Stimulated activated naive CD4-positive, alpha-beta T cell (primary cell): ENCODE data around the gene TOMM40.
A peak's percentile ranks its signal among the peaks of the same experiment; 100 is the strongest.
"Not testable (repeated sequence)": the region's sequence is repeated elsewhere in the genome, so short reads cannot be mapped to it uniquely, and the experiment has no call there.

Experiments used
- DNase-seq, 6 experiments: peaks; one replicate each; lab custom pipeline; 2025; lab: John Stamatoyannopoulos, UW

TOMM40 gene

DNA sequence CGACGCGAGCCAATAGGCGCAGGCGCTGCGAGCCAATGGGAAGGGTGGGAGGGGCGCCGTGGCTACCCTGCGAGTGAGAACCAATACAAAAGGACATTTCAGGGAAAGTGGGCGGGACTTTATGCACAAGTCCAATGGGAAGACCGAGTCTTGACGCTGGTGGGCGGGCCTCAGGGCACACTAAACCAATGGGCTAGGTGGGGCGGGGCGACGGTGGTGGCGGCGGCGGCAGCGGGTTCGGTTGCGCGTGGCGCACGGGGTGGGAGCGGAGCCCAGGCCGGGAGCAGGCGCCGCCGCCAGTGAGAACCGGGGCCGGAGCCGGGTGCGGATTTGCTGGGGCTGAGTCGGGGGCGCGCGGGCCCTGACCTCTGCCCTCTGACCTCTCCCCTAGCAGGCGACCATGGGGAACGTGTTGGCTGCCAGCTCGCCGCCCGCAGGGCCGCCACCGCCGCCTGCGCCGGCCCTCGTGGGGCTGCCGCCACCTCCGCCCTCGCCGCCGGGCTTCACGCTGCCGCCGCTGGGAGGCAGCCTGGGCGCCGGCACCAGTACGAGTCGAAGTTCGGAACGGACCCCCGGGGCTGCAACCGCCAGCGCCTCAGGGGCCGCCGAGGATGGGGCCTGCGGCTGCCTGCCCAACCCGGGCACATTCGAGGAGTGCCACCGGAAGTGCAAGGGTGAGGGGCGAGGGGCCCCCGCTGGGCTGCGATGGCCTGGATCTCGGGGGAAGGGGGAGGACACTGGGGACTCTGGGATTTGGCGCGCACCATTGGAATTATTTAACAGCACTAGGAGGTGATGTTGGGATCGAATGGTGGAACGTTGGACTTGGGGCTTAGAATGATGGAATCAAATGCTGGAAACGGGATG is at the start of gene TOMM40:
Gene TOMM40, plus strand, starts transcription at position 239 of the 867 bp plus-strand sequence. Its CDS starts 162 bp downstream, at position 401.
- DNase-seq, result no peak

DNA sequence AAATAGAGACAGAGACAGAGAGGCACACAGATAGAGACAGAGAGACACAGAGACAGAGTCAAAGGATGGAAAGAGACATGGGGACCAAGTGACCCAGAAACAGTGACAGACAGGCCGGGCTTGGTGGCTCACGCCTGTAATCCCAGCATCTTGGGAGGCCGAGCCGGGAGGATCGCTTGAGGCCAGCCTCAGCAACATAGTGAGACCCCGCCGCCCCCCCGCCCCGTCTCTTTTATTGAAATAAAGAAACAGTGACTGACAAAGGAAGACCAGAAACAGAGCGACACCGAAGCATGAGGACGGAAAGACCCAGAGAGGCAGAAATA is 45.8 kb upstream of the TOMM40 start:
- DNase-seq, result no peak

DNA sequence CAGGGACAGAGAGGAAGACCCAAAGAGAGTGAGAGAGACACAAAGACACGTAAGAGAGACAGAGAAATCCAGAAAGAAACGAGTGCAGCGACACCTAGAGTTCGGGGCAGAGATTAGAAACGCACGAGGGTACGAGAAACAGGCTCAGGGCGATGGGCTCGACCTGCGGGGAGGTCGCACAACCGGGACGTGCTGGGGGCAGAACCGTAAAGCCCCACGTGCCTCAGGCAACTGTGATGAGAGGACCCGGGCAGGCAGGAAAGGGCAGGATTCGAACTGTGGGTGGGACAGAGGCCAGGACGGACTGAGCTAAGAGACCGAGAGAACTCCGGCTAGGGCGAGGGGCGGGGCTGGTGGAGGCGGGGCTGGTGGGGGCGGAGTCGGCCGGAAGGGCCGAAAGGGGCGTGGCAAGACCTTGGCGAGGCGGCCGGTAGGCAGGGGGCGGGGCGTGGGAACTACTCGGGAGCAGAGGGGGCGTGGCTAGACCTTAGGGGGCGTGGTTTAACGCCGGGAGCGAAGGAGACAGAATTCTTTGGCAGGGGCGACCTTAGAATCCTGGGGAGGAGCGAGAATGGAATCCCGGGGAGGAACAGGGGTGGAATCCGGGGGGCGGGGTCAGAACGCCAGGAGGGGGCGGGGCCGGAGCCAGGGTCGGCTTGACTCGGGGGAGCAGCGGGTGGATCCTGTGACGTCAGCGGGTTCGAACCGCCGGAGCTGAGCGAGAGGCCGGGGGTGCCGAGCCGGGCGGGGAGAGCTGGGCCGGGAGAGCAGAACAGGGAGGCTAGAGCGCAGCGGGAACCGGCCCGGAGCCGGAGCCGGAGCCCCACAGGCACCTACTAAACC is 45.2 kb upstream of the TOMM40 start, which contains the start of gene NECTIN2:
Gene NECTIN2, plus strand, starts transcription at position 686 of the 843 bp plus-strand sequence. CDS start 229 bp downstream, outside the sequence.
- DNase-seq, result peak; percentile 40 to 73 (median 66)

DNA sequence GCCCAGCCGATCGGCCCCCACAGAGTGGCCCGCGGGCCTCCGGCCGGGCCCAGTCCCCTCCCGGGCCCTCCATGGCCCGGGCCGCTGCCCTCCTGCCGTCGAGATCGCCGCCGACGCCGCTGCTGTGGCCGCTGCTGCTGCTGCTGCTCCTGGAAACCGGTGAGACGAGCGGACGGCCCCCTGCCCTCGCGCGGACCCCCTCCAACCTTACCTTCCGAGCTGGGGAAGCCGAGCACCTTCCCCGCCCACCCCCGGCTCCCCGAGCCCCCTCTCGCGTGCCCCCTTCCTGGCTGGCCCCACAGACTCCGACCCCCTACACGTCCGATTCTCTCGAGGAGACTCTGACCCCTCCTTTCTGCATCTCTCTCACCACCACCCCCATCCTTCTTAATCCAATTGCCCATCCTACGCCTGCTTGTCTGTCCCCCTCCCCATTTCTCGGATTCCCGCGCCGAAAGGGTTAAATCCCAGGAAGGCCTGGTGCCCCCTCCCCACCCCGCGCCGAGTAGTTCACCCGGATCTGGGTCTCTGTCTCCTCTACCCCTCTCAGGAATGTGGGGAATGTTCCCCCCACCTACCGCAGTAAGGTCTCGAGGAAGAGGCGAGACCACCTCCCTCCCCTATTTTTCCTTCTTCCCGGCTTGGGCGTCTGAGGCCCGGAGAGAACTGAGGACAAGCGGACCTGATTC is 44.5 kb upstream of the TOMM40 start:
- DNase-seq, result no peak

DNA sequence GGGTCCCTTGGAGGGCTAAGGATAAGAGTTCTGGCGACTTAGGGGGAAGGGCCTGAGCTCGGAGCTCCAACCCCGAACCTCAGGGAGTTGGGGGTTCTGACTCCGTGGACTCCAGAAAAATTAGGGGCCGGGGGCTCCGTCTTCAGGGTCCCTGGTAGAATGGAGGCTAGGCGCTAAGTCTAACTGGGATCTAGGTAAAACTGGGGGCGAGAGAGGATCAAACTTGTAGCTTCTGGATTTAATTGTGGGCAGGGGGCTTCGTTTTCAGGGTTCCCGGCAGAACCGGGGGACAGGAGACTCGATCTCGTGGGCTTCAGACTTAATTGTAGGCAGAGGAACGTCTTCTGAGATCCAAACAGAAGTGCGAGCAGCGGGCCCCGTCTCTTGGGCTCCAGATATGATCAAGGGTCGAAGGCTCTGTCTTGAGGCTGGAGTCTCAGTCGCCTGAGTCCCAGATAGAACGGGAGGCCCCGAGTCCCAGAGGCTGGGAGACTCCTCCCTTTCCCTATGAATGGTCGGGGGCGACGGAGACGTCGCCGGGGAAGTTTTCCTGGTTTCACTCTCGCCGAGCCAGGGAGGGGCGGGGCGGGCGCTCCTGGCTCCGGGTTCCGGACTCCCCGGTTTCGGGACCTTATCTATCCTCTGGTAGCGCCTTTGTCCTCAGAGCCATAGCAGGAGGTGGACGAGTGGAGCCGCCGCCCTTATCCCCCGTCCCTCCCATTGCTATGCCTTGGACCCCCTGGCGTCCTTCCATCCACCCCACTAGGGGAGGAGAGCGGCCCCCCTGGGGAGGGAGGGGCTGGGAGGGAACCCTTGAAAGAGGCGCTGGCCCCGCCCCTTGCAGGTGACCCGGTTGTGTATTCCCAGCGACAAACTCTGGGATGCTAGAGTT is 43.7 kb upstream of the TOMM40 start:
- DNase-seq, result peak in 3 of 6 experiments; percentile 9 to 37 (median 16)

DNA sequence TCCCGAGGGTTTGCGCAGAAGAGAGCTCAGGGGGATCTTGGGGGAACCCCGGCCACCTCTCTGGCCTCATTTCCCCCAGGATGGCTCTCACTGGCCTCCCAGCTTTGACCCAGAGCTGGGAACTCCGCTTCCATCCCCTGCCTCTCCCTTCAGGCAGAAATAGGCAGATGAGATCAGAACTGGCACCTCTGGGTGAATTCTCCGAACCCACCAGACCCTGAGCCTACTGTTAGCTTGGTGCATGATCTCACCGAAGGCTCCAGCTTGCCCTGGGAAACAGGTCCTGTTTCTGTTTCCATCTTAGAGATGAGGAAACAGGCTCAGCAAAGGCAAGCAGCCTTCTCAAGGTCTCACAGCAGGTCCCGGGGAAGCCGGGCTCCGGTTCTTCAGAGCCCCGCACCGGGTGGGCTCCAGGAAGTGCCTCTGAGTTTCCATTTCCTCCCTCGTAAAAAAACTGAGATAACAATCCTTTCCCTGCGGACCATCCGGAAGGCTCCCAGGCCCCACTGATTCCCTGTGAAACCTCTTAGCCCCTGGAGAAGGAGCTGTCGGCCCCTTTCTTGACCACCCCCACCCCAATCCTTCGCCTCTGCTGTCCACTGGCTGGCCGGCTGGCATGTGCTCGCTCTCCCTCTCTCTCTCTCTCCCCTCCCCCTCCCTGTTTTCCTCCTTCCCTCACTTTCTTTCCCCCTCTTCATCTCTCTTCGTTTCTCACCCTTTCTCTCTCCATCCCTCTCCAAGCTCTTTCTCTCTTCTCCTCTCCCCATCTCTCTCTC is 42.8 kb upstream of the TOMM40 start:
- peak in 1 of 6 experiments; percentile 8 for DNase-seq

DNA sequence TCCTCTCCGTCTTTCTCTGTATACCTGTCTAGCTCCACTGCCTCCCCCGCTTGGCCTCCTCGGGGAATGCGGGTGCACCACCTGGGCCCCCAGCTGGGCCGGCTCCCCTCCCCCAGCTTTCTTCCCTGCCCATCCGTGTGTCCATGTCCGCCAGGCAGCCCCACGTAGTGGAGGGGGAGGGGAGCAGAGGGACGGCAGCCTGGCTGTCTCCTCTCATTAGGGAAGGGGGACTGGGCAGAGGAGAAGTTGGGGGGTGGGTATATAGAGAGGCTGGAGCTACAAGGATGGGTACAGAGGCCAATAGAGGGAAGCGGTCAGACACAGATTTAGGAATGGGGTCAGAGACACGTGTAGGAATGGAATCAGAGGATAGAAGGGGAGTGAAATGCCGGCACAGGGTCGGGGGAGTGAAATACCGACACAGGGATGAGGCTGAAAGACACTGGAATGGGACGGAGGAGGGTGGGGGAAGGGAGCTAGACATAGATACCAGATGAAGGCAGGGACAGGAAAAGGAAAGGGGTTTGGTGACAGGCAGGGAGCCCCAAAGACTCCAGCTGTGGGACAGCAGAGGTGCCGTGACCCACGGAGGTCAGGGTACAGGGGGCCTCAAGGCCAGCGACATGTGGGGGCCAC is 42.1 kb upstream of the TOMM40 start:
- no peak for DNase-seq

DNA sequence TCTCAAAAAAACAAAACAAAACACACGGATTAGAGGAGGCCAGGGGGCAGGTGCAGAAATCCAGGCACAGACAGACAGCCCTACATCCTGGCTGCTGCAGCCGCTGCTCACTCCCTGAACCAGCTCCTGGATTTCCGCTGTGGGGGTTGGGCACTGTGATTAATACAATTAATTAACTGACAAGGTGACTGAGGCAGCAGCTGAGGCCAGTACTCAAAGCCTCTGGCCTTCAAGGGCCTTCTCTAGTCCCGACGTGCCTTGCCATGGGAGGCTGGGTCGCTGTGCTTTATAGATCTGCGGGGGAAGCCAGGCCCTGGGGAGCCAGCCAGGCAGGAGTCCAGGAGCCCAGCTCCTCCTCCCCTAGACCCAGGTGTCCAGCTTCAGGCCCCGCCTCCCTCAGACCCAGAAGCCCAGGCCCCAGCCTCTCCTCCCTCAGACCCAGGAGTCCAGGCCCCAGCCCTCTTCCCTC is 40.4 kb upstream of the TOMM40 start:
- DNase-seq, result no peak

DNA sequence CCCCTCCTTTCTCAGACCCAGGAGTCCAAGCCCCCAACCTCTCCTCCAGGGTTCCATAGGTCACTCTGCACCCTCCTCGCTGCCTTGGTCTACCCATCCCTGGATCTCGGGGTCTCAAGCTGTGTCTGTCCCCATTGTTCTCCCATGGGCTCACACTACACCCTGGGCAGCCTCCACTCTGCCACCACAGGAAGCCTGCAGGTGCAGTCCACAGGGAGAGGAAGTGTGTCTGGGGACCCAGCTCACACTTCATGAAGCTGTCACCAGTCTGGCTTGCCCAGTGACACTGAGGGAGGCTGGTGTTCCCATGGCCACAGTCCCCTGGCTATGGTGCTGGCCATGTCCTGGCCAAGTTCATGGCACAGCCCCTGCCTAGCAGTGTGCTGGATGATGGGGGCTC is 39.6 kb upstream of the TOMM40 start:
- no peak for DNase-seq

DNA sequence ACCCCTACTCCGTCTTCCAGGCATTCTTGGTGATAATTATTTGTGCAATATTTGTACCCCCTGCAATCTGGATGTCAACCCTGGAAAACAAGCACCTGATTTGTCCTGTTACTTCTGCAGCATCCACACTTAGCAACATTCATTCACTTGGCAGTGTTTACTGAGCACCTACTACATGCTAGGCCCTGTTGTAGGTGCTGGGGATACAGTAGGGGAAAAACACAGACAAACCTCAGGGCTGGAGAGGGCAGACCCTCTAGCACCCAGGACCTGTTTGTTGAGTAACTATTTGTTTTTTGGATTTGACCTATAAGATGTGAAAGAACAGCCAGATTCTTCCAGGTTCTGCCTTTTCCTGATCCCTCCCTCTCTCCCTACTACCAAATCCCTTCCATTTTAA is 35.4 kb upstream of the TOMM40 start:
- DNase-seq, result no peak

DNA sequence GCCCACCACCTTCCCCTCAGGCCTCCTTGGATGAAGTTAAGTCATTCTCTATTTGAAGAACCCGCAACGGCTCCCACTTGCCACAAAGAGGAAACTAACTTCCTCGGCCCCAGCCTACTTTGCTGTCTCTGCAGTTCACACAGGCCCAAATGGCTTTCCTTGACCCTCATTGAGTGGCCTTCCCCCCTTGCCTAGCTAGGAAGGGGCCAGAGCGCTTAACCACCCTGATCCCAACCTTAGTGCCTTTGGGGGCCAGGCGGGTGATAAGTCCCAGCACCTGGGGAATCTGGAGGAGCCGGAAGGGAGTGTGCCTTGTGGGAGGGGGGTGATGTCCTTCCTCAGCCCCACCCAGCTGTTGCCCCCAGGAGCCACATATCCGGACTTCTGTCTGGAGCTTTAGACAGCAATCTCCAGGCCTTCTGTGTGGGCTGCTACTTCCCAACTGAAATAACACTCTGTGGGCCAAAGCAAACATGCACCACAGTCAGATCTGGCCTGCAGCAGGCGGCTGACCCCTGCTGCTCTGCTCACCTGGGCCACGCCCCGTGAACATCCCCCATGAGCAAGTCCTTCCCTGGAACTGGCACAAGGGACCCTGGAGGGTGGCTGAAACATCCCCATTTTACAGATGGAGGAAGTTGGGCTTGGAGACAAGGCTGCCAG is 34.5 kb upstream of the TOMM40 start:
- DNase-seq, result no peak

DNA sequence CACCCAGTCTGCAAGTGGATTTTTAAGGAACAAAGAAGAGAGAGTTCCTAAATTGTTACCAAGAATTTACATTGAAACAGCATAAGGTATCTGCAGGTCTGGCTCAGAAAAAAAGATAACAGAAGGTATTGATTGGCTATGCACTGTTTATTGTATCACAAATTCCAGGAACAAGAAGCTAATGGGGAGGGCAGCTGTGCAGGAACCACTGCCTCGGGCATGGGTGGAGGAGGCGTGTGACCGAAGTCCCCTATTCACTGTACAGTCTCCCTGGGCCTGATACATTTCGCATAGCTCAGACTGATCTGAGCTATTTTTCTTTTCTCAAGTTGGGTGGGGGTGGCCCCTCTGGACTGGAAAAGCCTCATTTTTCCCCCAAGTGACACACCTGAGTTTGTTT is 33.2 kb upstream of the TOMM40 start:
- DNase-seq, result no peak

DNA sequence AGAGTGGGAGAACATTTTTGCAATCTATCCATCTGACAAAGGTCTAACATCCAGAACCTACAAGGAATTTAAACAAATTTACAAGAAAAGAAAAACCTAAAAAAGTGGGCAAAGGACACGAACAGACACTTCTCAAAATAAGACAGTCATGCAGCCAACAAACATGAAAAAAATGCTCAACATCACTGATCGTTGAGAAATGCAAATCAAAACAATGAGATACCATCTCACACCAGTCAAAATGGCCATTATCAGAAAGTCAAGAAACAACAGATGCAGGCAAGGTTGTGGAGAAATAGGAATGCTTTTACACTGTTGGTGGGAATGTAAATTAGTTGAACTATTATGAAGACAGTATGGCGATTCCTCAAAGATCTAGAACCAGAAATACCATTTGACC is 29.5 kb upstream of the TOMM40 start:
- DNase-seq, result not testable (repeated sequence)

DNA sequence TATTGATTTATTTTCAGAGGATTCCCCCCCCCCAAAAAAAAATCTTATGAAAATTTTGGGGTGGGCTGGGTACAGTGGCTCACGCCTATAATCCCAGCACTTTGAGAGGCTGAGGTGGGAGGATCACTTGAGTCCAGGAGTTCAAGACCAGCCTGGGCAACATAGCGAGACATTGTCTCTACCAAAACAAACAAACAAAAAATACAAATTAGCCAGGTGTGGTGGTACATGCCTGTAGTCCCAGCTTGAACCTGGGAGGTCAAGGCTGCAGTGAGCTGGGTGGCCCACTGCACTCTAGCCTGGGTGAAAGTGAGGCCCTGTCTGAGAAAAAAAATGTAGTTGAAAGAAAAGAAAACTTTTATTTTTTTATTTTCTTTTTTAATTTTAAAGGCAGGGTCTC is 27.1 kb upstream of the TOMM40 start:
- no peak for DNase-seq

DNA sequence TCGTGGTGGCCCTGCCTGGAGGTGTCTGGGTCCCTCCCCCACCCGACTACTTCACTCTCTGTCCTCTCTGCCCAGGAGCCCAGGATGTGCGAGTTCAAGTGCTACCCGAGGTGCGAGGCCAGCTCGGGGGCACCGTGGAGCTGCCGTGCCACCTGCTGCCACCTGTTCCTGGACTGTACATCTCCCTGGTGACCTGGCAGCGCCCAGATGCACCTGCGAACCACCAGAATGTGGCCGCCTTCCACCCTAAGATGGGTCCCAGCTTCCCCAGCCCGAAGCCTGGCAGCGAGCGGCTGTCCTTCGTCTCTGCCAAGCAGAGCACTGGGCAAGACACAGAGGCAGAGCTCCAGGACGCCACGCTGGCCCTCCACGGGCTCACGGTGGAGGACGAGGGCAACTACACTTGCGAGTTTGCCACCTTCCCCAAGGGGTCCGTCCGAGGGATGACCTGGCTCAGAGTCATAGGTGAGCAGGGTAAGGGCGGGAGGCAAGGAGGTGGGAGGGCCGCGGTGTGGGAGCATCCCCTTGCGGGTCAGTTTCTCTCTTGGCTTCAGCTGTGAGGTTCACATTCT is 25.8 kb upstream of the TOMM40 start:
- DNase-seq, result no peak

DNA sequence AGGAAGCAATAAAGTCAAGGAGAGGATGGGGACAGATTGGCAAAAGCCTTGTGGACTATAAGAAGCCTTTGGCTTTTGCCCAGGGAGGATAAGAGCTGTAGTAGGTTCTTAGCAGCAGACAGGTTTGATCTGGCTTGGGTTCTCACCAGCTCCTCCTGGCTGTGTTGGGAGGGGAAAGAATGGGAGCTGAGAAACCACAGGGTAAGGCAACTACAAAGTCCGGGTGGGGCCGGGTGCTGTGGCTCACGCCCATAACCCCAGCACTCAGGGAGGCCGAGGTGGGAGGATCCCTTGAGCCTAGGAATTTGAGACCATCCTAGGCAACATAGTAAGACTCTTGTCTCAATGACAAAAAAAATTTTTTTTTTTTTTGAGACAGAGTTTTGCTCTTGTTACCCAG is 24.4 kb upstream of the TOMM40 start:
- DNase-seq, result no peak

DNA sequence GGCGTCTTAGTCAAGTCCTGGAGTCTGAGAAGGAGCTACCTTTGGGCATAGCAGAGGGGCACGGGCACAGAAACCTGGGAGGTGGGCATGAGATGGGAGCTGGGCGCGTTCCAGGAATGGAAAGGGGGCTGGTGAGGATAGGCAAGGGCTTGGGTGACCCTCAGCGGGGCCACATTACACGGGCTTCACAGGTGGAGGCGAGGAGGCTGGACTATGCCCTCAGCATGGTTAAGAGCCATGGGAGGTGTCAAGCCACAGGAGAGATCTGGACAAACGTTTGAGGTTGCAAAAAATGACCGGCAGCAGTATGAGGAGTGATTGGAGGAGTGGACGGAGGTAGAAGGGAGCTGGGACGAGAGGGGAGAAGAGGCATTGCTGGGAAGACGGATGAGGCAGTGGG is 23.5 kb upstream of the TOMM40 start:
- DNase-seq, result no peak

DNA sequence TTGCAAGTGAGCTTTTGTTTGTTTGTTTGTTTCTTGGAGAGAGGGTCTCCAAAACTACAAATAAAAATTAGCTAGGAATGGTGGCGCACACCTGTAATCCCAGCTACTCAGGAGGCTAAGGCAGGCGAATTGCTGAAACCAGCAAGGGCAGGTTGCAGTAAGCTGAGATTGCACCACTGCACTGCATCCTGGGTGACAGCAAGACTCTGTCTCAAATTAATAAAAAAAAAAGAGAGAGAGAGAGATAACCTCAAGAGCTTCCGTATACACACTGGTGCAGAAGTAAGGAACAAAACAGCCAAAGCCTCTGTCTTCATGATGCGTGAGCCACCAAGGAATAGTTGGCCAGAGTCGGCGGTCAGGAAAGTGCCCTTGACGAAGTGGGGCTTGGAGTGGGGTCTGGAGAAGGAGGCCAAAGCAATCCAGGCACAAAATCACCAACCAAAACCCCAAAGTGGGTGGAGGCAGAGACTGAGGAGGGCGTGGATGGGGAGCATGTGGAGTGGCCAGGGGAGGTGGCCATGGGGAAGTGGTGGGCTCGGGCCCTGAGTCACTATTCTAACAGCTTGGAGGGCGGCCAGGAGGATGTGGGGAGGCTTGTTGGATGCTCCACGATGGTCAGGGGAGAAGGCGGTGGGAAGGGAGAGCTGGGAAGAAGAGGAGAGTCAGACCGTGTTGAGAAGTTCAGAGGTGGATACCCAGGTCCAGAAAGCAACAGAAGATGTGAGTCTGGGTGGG is 21.2 kb upstream of the TOMM40 start:
- no peak for DNase-seq
